ENCODE measurements around the gene UVRAG. TPM values are rescaled to one million over a fixed set of nuclear protein-coding genes. Genes with fewer than 3 reads are reported as not detected.

Gene UVRAG
- total RNA-seq, 1 donor from 2014 or later = 13.9 TPM

- intact Hi-C loops (cut with DNase I) = no loop called here
- no peak for DNase-seq (ENCODE audit: low spot score)
Observed at GRCh38 chr11:76188873-76189272, 373.9 kb downstream of the UVRAG start.

DNA sequence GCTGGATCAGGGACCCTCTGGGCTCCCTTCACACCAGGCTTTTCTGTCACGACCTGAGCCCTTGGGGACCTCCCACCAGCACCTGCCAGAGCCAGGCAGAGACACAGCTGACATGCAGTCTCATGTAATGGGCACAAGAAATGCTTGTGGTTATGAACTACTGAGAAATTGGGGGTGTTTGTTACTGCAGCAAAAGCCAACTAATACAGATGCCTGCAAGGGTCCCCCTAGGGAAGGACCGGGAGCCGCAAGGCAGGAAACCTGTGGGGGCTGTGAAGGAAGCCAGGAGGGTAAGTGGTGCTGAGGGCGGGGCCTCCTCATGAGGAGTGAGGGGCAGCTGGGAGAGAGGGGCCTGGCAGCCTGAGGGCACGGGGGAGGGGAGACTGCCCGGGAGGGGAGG is 374.7 kb downstream of the UVRAG start:
- DNase-seq (ENCODE audit: low spot score) = no peak
- intact Hi-C loops (cut with DNase I) = no loop called here

GRCh38 chr11:76190376-76190775 is 375.4 kb downstream of the UVRAG start:
- DNase-seq (ENCODE audit: low spot score) = no peak
- intact Hi-C loops (cut with DNase I) = no loop called here

Other genes starting within 250 kb of the UVRAG start
- gene MAP6, start 146.2 kb upstream of the UVRAG start, total RNA-seq = 7.2 TPM
- not detected for gene MOGAT2, start 97.4 kb upstream of the UVRAG start, total RNA-seq
- gene DGAT2, start 46.4 kb upstream of the UVRAG start, total RNA-seq = 10.3 TPM

All from cardiac septum (tissue), 1 donor.